AG04449 (cell line): ENCODE measurements around the gene RECQL5.

Experiments
- CTCF ChIA-PET: fragments of 350-600 bp; formaldehyde crosslinking; extraction: SDS; loops from one replicate; lab custom pipeline; 2021; ENCODE audit warnings: antibody characterized with exemption; lab: Yijun Ruan, JAX
- POLR2A ChIA-PET: fragments of 400-600, 350-600 bp; formaldehyde crosslinking; extraction: SDS; loops from one replicate; lab custom pipeline; 2020; ENCODE audit warnings: antibody characterized with exemption, inconsistent platforms; lab: Yijun Ruan, JAX
- DNase-seq: peaks from one replicate; pipeline ENCODE4 v3.0.0-alpha.2; 2010; ENCODE audit warnings: low read depth, low spot score
- H3K4me3 ChIP-seq: 2 replicates; pipeline ENCODE4 v1.5.1; 2011; ENCODE audit warnings: low read depth, mild to moderate bottlenecking, control low read depth, low read length
- TF ChIP-seq, protein P1 (sequence below): IDR thresholded peaks from one replicate; pipeline ENCODE4 v1.5.1; 2011; ENCODE audit warnings: mild to moderate bottlenecking, moderate library complexity, low read length, control low read depth, inconsistent platforms; ENCODE audit not compliant: insufficient read depth; ENCODE audit errors: missing control alignments

RECQL5 gene

DNA sequence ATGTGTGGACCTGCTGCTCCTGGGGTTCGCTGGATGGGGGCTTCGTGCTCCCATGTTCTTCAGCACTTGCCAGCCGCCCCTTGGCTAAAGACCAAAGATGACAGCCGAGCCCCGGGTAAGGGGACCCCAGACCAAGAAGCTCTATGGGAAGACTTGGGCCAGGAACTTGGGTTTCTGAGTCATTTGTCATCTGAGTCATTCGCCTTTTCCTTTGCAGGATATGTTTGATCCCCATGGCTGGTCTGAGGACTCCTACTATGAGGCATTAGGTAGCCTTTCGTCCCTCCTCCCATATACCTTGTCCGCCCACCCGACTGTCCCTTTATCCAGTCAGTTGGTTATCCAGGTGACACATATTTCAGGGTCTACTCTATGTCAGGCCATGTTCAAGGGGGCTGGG lies 36.6 kb upstream of the RECQL5 start:
- ChIA-PET CTCF (interaction anchor here (1.0 to 2.3 kb wide), 9 partner anchors 23 to 71 kb away, joined by 3 to 14 read pairs (median 4); partner anchors contain the start of gene SMIM5), POLR2A (interaction anchor here (1.5 kb wide), 1 partner anchor 12 kb away, joined by 3 read pairs; no protein-coding TSS in a partner anchor)
- DNase-seq = no peak
- TF ChIP-seq, protein P1, sequence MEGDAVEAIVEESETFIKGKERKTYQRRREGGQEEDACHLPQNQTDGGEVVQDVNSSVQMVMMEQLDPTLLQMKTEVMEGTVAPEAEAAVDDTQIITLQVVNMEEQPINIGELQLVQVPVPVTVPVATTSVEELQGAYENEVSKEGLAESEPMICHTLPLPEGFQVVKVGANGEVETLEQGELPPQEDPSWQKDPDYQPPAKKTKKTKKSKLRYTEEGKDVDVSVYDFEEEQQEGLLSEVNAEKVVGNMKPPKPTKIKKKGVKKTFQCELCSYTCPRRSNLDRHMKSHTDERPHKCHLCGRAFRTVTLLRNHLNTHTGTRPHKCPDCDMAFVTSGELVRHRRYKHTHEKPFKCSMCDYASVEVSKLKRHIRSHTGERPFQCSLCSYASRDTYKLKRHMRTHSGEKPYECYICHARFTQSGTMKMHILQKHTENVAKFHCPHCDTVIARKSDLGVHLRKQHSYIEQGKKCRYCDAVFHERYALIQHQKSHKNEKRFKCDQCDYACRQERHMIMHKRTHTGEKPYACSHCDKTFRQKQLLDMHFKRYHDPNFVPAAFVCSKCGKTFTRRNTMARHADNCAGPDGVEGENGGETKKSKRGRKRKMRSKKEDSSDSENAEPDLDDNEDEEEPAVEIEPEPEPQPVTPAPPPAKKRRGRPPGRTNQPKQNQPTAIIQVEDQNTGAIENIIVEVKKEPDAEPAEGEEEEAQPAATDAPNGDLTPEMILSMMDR = no peak
- no peak overlapping the region for H3K4me3 ChIP-seq

DNA sequence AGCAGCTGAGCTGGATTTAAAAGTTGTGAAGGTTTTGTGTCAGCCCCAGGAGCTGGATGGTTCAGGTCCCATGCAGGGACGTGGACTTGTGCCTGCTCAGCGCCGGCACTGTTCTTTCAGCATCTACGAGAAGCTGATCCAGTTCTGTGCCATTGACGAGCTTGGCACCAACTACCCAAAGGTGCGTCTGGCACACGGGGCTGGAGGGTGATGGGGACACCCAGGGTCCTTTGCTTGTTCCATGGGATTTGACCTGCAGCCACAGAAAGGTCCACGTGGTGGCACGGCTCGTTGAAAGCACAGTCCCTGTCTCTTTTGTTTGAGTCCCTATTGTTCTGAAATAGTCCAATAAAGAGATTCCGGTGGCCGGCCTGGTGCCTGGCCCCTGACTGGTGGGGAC lies 36.2 kb upstream of the RECQL5 start:
- CTCF ChIA-PET = interaction anchor here (1.0 to 2.3 kb wide), 7 partner anchors 23 to 70 kb away, joined by 3 to 14 read pairs (median 5); partner anchors contain the start of gene SMIM5
- TF ChIP-seq, protein P1 = no peak
- POLR2A ChIA-PET = interaction anchor here (1.5 kb wide), 1 partner anchor 12 kb away, joined by 3 read pairs; no protein-coding TSS in a partner anchor
- H3K4me3 ChIP-seq = no peak overlapping the region
- DNase-seq = no peak

DNA sequence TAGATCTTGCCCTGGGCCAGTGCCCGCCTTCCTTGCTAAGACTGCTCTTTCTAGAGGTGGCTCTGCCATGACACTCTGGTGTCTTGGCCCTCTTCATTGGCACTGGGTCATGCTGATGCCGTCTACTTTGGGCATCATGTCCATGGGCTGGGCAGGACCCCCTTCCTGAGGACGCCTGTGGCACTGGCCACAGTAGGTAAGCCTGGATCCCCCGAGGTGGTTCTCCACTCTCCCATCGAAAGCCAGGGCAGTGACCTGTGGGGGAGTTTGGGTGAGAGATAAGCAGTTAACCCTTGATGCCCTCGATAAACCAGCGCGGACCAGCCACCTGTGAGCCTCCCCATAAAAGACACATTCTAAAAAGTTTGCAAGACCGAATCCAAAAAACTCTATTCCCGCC lies 34.3 kb upstream of the RECQL5 start:
- no peak for DNase-seq
- H3K4me3 ChIP-seq = no peak overlapping the region
- POLR2A ChIA-PET = no interaction called here
- TF ChIP-seq, protein P1 = no peak
- CTCF ChIA-PET = interaction anchor here (2.1 to 2.3 kb wide), 3 partner anchors 21 to 68 kb away, joined by 8 to 14 read pairs (median 12); partner anchors contain the start of gene SMIM5

DNA sequence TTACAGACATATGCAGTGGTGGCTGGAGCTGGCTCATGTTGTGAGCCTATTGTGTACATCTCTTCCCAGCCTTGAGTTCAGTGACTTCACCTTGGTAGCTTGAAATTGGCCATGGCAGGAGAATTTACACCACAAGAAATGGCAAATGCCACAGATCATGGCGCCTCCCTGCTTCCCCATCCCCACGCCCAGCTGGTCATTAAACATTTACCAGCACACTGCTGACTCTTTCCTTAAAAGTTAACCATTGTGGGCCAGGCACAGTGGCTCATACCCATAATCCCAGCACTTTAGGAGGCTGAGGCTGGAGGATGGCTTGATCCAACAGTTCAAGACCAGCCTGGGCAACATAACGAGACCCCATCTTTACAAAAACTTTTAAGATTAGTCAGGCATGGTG lies 31.7 kb upstream of the RECQL5 start:
- H3K4me3 ChIP-seq = no peak overlapping the region
- ChIA-PET POLR2A (no interaction called here), CTCF (interaction anchor here (0.7 to 0.8 kb wide), 2 partner anchors 15 kb away, joined by 3 read pairs; no protein-coding TSS in a partner anchor)
- TF ChIP-seq, protein P1 = no peak
- no peak for DNase-seq

DNA sequence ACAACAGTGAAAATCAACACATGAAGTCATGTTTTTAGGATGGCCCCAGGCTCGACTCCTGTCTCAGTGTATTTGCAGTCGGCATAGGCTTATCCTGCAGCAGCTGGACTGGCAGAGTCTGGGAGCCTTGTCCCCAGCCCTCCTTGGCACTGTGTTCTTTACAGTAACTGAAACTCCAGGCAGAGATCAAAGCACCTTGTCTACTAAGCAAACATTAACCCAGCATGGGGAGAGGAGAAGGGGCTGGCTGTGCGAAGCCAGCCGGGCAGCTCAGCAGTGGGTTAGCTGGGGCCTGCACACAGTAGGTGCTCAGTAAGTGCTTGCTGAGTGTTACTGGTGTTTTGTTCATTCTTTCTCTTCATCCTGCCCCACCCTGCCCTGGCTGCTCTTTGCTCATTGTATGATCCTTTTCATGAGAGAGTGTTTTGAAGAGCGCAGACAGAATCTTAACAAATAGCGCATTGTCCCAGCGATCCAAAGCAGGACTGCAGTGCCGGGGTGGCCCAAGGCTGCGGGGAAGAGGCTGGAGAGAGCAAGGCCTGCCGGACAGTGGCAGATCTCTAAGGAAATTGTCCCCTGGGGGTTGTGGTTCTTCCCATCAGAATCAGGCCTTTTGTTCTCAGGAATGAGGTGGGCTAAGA lies 30.8 kb upstream of the RECQL5 start:
- DNase-seq = no peak
- ChIA-PET CTCF (interaction anchor here (1.2 kb wide), 1 partner anchor 18 kb away, joined by 3 read pairs; no protein-coding TSS in a partner anchor), POLR2A (no interaction called here)
- TF ChIP-seq, protein P1 = no peak
- H3K4me3 ChIP-seq = no peak overlapping the region

DNA sequence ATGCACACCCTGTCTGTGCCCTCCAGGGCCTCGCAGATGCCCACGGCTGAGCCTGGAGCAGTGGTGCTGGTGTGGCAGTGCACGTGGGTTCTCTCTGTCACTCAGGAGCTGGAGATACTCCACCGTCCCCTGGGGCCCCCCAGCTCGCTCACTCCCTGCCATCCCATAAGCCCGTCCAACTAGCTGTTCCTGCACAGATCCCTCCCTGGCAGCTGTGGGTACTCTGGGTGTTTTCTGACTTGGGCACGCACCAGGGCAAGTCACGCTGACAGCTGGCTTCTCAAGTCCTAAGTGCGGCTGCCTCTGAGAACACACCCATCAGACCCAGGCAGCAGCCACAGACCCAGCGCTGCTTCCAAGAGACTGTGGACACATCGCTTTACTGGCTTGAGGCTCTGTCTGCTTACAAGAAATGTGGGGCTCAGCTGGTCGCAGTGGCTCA lies 28.9 kb upstream of the RECQL5 start:
- H3K4me3 ChIP-seq = no peak overlapping the region
- ChIA-PET POLR2A (no interaction called here), CTCF (interaction anchor here (0.7 to 6.9 kb wide), 5 partner anchors 11 to 24 kb away, joined by 3 to 48 read pairs (median 5); no protein-coding TSS in a partner anchor)
- TF ChIP-seq, protein P1 = no peak
- DNase-seq = no peak
